ENCODE results near the gene EXOSC7.

EXOSC7 gene

DNA sequence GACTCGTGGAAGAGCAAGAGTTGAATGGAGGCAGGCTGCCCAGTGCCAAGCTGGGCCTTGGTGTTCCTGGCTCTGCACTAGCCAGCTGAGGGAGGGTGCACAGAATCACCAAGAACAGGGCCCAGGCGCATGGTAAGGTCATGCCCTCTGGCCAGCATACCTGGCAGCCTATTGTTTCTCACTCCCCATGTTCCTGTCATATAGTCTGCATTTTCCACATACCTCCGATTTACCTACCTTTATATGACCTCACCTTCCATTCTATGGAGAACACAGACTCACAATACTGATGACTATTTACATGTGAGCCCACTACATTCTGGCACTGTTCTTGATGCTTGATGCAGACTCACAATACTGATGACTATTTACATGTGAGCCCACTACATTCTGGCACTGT, 55.5 kb downstream of the EXOSC7 start:
- H3K4me3 ChIP-seq (ENCODE audit: control insufficient read depth, low read depth, low read length) = no peak overlapping the region
- TF ChIP-seq, protein P1, sequence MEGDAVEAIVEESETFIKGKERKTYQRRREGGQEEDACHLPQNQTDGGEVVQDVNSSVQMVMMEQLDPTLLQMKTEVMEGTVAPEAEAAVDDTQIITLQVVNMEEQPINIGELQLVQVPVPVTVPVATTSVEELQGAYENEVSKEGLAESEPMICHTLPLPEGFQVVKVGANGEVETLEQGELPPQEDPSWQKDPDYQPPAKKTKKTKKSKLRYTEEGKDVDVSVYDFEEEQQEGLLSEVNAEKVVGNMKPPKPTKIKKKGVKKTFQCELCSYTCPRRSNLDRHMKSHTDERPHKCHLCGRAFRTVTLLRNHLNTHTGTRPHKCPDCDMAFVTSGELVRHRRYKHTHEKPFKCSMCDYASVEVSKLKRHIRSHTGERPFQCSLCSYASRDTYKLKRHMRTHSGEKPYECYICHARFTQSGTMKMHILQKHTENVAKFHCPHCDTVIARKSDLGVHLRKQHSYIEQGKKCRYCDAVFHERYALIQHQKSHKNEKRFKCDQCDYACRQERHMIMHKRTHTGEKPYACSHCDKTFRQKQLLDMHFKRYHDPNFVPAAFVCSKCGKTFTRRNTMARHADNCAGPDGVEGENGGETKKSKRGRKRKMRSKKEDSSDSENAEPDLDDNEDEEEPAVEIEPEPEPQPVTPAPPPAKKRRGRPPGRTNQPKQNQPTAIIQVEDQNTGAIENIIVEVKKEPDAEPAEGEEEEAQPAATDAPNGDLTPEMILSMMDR (conservative IDR thresholded peaks at IDR 0.05; ENCODE audit: control insufficient read depth, insufficient read depth, low read depth, low read length) = no peak

DNA sequence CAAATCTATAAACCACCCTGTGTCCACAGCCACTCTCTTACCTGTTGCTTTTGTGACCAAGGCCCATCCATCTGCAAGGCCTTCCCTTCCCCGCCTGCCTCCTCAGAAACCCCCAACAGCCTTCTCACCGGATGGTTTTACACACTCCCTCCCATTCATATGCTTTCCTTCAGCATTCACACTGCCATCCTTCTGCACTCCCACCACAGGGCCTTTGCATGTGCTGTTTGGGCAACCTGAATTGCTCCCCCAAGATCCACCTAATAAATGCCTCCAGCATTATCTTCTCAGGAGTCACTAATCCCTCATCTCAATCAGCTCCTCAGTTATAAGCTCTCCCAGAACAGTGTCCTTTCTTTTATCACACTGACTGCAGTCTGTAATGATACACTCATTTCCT, 56.1 kb downstream of the EXOSC7 start:
- TF ChIP-seq, protein P1 (conservative IDR thresholded peaks at IDR 0.05; ENCODE audit: control insufficient read depth, insufficient read depth, low read depth, low read length) = no peak
- H3K4me3 ChIP-seq (ENCODE audit: control insufficient read depth, low read depth, low read length) = no peak overlapping the region
- DNase-seq (ENCODE audit: low read depth) = no peak

More for the DNA sequence above, 55.5 kb downstream of the EXOSC7 start:
- DNase-seq (ENCODE audit: low read depth) = no peak

DNA sequence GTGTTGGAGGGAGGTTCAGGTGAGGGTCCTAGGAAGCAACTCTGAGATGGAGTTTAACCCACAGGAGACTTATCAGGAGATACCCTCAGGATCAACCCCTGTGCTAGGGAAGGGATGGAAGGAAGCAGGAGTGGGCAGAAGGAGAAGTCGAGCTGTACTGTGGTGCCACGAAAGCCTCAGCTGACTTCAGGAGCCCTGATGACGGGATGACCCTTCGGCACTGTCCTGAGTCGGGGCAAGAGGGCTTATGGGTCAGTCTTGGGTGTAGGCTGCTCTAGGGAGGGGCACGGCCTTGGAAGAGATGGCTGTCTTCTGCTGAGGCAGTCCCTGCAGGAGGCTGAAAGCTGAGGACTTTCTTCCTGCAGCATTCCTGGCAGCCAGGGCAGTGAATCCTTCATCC, 57.7 kb downstream of the EXOSC7 start:
- DNase-seq (ENCODE audit: low read depth) = no peak
- TF ChIP-seq, protein P1 (conservative IDR thresholded peaks at IDR 0.05; ENCODE audit: control insufficient read depth, insufficient read depth, low read depth, low read length) = no peak
- H3K4me3 ChIP-seq (ENCODE audit: control insufficient read depth, low read depth, low read length) = no peak overlapping the region

DNA sequence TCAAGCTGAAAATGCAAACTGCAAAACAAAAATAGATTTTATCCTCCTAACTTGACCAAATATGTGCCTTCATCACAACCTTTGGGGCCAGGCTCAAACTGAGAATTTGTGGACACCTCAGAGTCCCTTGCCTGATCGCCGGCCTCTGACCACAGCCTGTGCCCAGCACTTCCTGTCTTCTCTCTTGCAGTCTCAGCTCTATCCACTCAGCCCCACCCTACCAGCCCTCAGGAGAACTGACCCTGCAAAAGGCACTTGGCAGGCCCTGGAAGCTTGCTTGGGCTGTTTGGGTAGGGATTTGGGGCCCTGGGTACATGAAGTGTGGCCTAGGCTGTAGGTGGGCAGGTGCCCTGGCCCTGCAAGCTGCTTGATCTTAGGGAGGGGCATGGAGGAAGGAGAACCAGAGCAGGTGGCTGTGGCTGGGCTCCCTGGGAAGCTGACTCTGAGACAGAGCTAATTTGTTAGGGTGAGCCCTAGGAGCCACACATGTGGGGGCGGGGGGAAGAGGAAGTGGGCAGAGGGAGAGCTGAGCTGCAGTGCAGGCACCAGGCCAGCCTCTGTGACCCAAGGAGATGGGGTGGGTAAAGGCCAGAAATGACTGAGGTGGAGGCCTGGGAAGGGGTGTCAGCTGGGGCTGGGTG, 58.7 kb downstream of the EXOSC7 start:
- TF ChIP-seq, protein P1 (conservative IDR thresholded peaks at IDR 0.05; ENCODE audit: control insufficient read depth, insufficient read depth, low read depth, low read length) = no peak
- no peak for DNase-seq (ENCODE audit: low read depth)

DNA sequence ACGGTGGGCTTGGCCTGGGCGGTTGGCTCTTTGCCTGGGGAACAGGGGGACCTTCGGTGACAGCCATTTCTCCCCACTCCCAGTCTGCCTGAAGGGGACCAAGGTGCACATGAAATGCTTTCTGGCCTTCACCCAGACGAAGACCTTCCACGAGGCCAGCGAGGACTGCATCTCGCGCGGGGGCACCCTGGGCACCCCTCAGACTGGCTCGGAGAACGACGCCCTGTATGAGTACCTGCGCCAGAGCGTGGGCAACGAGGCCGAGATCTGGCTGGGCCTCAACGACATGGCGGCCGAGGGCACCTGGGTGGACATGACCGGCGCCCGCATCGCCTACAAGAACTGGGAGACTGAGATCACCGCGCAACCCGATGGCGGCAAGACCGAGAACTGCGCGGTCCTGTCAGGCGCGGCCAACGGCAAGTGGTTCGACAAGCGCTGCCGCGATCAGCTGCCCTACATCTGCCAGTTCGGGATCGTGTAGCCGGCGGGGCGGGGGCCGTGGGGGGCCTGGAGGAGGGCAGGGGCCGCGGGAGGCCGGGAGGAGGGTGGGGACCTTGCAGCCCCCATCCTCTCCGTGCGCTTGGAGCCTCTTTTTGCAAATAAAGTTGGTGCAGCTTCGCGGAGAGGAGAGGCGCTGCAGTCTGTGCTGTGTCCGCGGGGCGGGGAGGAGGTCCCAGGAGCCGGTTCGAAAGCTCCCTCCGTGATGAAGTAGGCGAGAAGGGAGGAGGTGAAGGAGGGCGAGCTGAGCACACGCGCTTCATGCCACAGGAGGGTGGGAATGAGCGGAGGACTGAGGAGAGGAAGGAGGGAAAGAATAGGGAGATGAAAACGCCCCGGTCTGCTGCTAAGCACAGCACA, 59.6 kb downstream of the EXOSC7 start:
- H3K4me3 ChIP-seq (ENCODE audit: control insufficient read depth, low read depth, low read length) = peak overlapping the region; percentile 31
- DNase-seq (ENCODE audit: low read depth) = peak; percentile 34
- TF ChIP-seq, protein P1 (conservative IDR thresholded peaks at IDR 0.05; ENCODE audit: control insufficient read depth, insufficient read depth, low read depth, low read length) = no peak

More for the DNA sequence above, 58.7 kb downstream of the EXOSC7 start:
- no peak overlapping the region for H3K4me3 ChIP-seq (ENCODE audit: control insufficient read depth, low read depth, low read length)

DNA sequence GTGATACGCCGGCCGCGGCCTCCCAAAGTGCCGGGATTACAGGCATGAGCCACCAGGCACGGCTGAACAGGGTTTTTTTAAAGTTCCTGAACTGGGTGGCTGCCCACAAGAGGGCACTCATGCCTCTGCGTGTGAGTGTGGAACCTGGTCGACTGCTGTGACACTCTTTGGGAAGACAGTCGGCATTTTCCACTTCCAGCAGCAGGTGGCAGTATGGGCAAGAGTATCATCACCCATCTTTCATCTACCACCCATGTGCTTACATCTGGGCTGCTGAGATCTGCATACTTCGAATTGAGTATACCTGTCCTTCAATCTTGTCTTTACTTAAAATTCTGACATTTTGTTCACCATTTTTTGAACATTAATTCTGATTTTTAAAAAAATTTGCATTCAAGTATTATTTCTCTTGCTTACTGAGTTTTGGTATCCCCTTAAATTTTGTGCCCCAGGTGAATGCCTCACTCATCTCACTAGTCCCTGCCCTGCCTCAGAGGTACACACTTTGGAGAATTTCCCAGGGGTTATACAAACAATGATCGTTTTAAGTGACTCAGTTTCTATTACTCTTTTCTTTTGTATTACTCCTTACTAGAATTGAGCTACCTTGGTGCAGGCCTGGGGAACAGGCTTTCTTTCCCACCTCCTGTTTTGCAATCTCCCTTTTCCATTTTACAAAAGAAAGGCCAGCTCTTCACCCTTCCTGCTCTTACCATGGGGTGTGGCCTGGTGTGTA, 61.8 kb downstream of the EXOSC7 start:
- TF ChIP-seq, protein P1 (conservative IDR thresholded peaks at IDR 0.05; ENCODE audit: control insufficient read depth, insufficient read depth, low read depth, low read length) = peak; percentile 95
- DNase-seq (ENCODE audit: low read depth) = peak; percentile 94
- no peak overlapping the region for H3K4me3 ChIP-seq (ENCODE audit: control insufficient read depth, low read depth, low read length)
